Smooth muscle cell (in vitro differentiated cells): ENCODE data around the gene SMG1. TPM values are rescaled to one million over a fixed set of nuclear protein-coding genes. Genes with fewer than 3 reads are reported as not detected.

Source experiments
- DNase-seq: peaks from one replicate; lab custom pipeline; 2025; ENCODE audit not compliant: unreplicated experiment; lab: John Stamatoyannopoulos, UW
- H2AFZ ChIP-seq: fragments of 200-600 bp; sonication (generic); 2 replicates; pipeline ENCODE4 v1.6.0; 2016; ENCODE audit warnings: antibody characterized with exemption, low read depth, mild to moderate bottlenecking
- H3F3A ChIP-seq: fragments of 200-600 bp; sonication (generic); 2 replicates; pipeline ENCODE4 v1.6.0; 2017; ENCODE audit warnings: antibody characterized with exemption, low read depth
- H3K27ac ChIP-seq: fragments of 200-600 bp; sonication (generic); 2 replicates; pipeline ENCODE4 v1.5.1; 2016; ENCODE audit warnings: low read depth, mild to moderate bottlenecking
- H3K27me3 ChIP-seq: fragments of 200-600 bp; sonication (generic); 2 replicates; pipeline ENCODE4 v1.6.1; 2016; ENCODE audit warnings: low read depth, mild to moderate bottlenecking
- H3K36me3 ChIP-seq: fragments of 200-600 bp; sonication (generic); 2 replicates; pipeline ENCODE4 v1.5.1; 2016; ENCODE audit warnings: low read depth
- H3K4me1 ChIP-seq: fragments of 200-600 bp; sonication (generic); 2 replicates; pipeline ENCODE4 v1.5.1; 2016; ENCODE audit warnings: low read depth
- H3K4me2 ChIP-seq: fragments of 200-600 bp; sonication (generic); 2 replicates; pipeline ENCODE4 v1.6.0; 2016; ENCODE audit warnings: mild to moderate bottlenecking
- H3K4me3 ChIP-seq: fragments of 200-600 bp; sonication (generic); 2 replicates; pipeline ENCODE4 v1.5.1; 2016; ENCODE audit warnings: mild to moderate bottlenecking
- H3K79me2 ChIP-seq: fragments of 200-600 bp; sonication (generic); 2 replicates; pipeline ENCODE4 v1.6.0; 2016; ENCODE audit warnings: low read depth, mild to moderate bottlenecking
- H3K9ac ChIP-seq: fragments of 200-600 bp; sonication (generic); 2 replicates; pipeline ENCODE4 v1.6.0; 2016; ENCODE audit warnings: low read depth
- H3K9me3 ChIP-seq: fragments of 200-600 bp; sonication (generic); replicated peaks from 2 replicates; pipeline ENCODE4 v1.5.1; 2016; ENCODE audit warnings: low read depth
- H4K20me1 ChIP-seq: fragments of 200-600 bp; sonication (generic); 2 replicates; pipeline ENCODE4 v1.6.0; 2016; ENCODE audit warnings: low read depth
- CTCF ChIP-seq: fragments of 200-600 bp; sonication (generic); IDR thresholded peaks from 2 replicates; pipeline ENCODE4 v1.5.1; 2017; ENCODE audit warnings: borderline replicate concordance, mild to moderate bottlenecking, antibody characterized with exemption; ENCODE audit not compliant: insufficient read depth, poor library complexity, severe bottlenecking
- WGBS: methylation state at CpG from one replicate; pipeline ENCODE4 v1.1.7; 2016; ENCODE audit warnings: low lambda C conversion rate; 5-methylcytosine and 5-hydroxymethylcytosine counted together
- polyA plus RNA-seq: library from polyadenylated mRNA; unstranded; fragments of >200 nt; fragmentation: Nextera tagmentation; extraction: Ambion mirVana; gene quantifications from 2 replicates; pipeline ENCODE4 v1.2.1, GENCODE V29; 2016
- total RNA-seq: library from RNA; depleted of rRNA; stranded (reverse); fragments of >200 nt; gene quantifications from 2 replicates; pipeline ENCODE4 v1.2.3, GENCODE V29; 2014

The SMG1 gene
- total and polyA plus RNA-seq, 2 experiments from 2014 or later: 4.9 to 45.4 TPM

DNA sequence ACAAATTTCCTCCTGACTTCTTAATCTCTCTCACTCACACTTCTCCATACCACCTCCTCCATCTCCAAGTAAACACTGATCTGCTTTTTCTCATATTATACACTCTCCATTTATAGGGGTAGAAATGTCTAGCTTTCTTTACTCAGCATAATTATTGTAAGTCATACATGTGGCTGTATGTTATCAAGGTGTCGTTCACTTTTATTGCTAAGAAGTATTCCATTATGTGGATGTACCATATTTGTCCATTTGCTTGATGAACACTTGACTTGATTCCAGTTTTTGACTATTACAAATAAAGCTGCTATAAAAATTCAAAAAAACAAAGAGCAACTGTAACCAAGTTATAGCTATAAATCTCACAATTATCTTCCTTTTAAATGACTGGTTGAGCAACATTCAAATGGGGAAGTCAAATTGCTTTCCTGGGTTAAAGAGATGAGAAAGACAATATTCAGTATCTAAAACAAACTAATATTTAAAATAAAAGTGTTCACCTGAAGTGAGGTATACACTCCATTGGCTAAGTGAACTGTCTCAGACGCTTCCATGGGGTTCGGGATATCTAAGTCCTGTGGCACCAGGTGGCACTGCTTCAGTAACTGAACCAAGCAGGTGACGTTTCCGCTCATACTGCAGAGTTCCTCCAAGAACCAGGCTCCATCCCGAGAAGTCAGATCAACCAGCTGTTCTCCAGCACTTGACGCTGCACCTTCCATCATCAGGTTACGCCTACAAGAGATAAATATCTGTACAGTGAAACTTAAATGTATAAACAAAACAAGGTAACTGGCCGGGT lies 92.3 kb downstream of the SMG1 start:
- 95% methylated on average over 9 of the region's 9 CpGs for WGBS
- H3K36me3 ChIP-seq: peaks cover 69% of the 10 kb centered on the region

GRCh38 chr16:18832613-18833012 lies 93.6 kb downstream of the SMG1 start:
- Histone ChIP-seq H3K27me3 (no peaks in the 10 kb centered on the region), H3K79me2 (no peaks in the 10 kb centered on the region), H2AFZ (no peak overlapping the region), H3K4me3 (no peak overlapping the region), H3K4me2 (no peak overlapping the region), H3K4me1 (peaks cover 12% of the 10 kb centered on the region), H3K9me3 (no peaks in the 10 kb centered on the region), H4K20me1 (no peaks in the 10 kb centered on the region), H3K27ac (no peak overlapping the region), H3K36me3 (peaks cover 67% of the 10 kb centered on the region), H3F3A (no peaks in the 10 kb centered on the region), H3K9ac (no peak overlapping the region)
- DNase-seq: no peak
- WGBS: 96% methylated on average over 8 of the region's 8 CpGs
- TF ChIP-seq CTCF: no peak

More for the DNA sequence above, 92.3 kb downstream of the SMG1 start:
- H3K9ac ChIP-seq: no peak overlapping the region
- TF ChIP-seq CTCF: no peak
- no peaks in the 10 kb centered on the region for H3K27me3 ChIP-seq
- no peak overlapping the region for H2AFZ ChIP-seq
- H3K4me3 ChIP-seq: no peak overlapping the region
- H3K9me3 ChIP-seq: no peaks in the 10 kb centered on the region
- peaks cover 12% of the 10 kb centered on the region for H3K4me1 ChIP-seq
- DNase-seq: no peak
- H3K27ac ChIP-seq: no peak overlapping the region
- no peaks in the 10 kb centered on the region for H4K20me1 ChIP-seq
- H3F3A ChIP-seq: no peaks in the 10 kb centered on the region
- no peaks in the 10 kb centered on the region for H3K79me2 ChIP-seq
- H3K4me2 ChIP-seq: no peak overlapping the region

DNA sequence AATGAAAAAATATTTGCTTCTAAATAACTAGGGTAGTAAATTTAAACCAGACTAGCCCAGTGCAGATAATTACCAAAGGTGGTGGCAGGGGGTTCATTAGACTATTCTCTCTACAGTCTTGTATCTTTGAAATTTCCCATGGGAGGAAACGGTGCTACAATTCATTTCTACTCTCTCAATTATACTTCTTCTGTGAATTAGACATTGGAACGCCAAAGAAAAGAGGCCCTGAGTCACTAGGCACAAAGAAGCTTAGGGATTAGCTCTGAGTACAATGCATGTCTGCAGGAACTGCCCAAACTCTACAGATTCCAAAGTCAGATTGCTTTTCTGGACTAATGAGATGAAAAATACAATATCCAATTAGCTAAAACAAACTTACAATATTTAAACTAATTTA lies 94.2 kb downstream of the SMG1 start:
- Histone ChIP-seq H3K79me2 (no peaks in the 10 kb centered on the region), H3F3A (no peaks in the 10 kb centered on the region), H3K4me2 (no peak overlapping the region), H2AFZ (no peak overlapping the region), H4K20me1 (no peaks in the 10 kb centered on the region), H3K9ac (no peak overlapping the region), H3K36me3 (peaks cover 63% of the 10 kb centered on the region), H3K27me3 (no peaks in the 10 kb centered on the region), H3K9me3 (no peaks in the 10 kb centered on the region), H3K27ac (no peak overlapping the region), H3K4me1 (peaks cover 12% of the 10 kb centered on the region), H3K4me3 (no peak overlapping the region)
- DNase-seq: no peak
- WGBS: 94% methylated on average over 2 of the region's 2 CpGs
- no peak for TF ChIP-seq CTCF

GRCh38 chr16:18829251-18829650 lies 97.0 kb downstream of the SMG1 start:
- Histone ChIP-seq H3K79me2 (no peaks in the 10 kb centered on the region), H3K4me2 (no peak overlapping the region), H3F3A (no peaks in the 10 kb centered on the region), H3K36me3 (peaks cover 44% of the 10 kb centered on the region), H4K20me1 (no peaks in the 10 kb centered on the region), H3K4me3 (no peak overlapping the region), H3K27ac (no peak overlapping the region), H3K9ac (no peak overlapping the region), H3K4me1 (peaks cover 12% of the 10 kb centered on the region), H3K27me3 (no peaks in the 10 kb centered on the region), H3K9me3 (no peaks in the 10 kb centered on the region), H2AFZ (no peak overlapping the region)
- DNase-seq: no peak
- WGBS: 97% methylated on average over 6 of the region's 6 CpGs
- no peak for TF ChIP-seq CTCF
